B cell (primary cell): ENCODE results near the gene ARHGAP26. TPM values are rescaled to one million over a fixed set of nuclear protein-coding genes. Genes with fewer than 3 reads are reported as not detected.

Source experiments
- ATAC-seq: fragments of 200-7000 bp; cut with Tn5 transposase; one replicate; pipeline ENCODE4 v1.10.0; 2021; ENCODE audit warnings: low read depth, mild to moderate bottlenecking, moderate number of reproducible peaks, moderate library complexity
- CTCF ChIA-PET: fragments of 350-600 bp; sonication (Branson Sonifier 250); formaldehyde crosslinking; loops from one replicate; lab custom pipeline; 2021; ENCODE audit warnings: antibody characterized with exemption, inconsistent platforms; lab: Charles Lee
- POLR2A ChIA-PET: fragments of 350-600 bp; sonication (Branson Sonifier 250); formaldehyde crosslinking; loops from one replicate; lab custom pipeline; 2021; ENCODE audit warnings: antibody characterized with exemption; lab: Charles Lee
- DNase-seq: peaks from one replicate; pipeline ENCODE4 v3.0.0; 2013
- H2AFZ ChIP-seq: 2 replicates; pipeline ENCODE4 v1.6.1; 2012; ENCODE audit warnings: mild to moderate bottlenecking, low read depth, low read length; ENCODE audit not compliant: insufficient read depth, poor library complexity, severe bottlenecking
- H3K27ac ChIP-seq, 2 donors: 1 replicate in 1 of 2; 2 replicates in 1 of 2; pipeline ENCODE4 v1.5.1; 2012 to 2013; ENCODE audit warnings: low read length in 2 of 2, mild to moderate bottlenecking in 2 of 2, moderate library complexity in 1 of 2
- H3K27me3 ChIP-seq, 4 experiments: fragments of 200-600 bp in 1 of 4; sonication (generic) in 1 of 4; replicated peaks in 1 of 4; 1 replicate in 2 of 4; 2 replicates in 2 of 4; pipeline versions ENCODE4 v1.6.1 to v1.7.0; 2013 to 2016; ENCODE audit warnings: low read length in 3 of 4, mild to moderate bottlenecking in 2 of 4, mixed read lengths in 1 of 4, moderate library complexity in 1 of 4; ENCODE audit not compliant: insufficient read depth in 4 of 4, control insufficient read depth in 3 of 4; ENCODE audit errors: control extremely low read depth in 1 of 4
- H3K36me3 ChIP-seq, 2 experiments: replicated peaks in 1 of 2; 1 replicate in 1 of 2; 2 replicates in 1 of 2; pipeline versions ENCODE4 v1.6.1 to v1.7.1; 2013; ENCODE audit warnings: low read length in 1 of 2; ENCODE audit not compliant: insufficient read depth in 2 of 2, control insufficient read depth in 1 of 2; ENCODE audit errors: control extremely low read depth in 1 of 2, extremely low read depth in 1 of 2
- H3K4me1 ChIP-seq, 2 donors: fragments of 200-600 bp in 1 of 2; sonication (generic) in 1 of 2; 1 replicate in 1 of 2; 2 replicates in 1 of 2; pipeline versions ENCODE4 v1.5.1 to v1.6.1; 2013 to 2017; ENCODE audit warnings: low read length in 2 of 2; ENCODE audit not compliant: control insufficient read depth in 2 of 2, insufficient read depth in 2 of 2
- H3K4me2 ChIP-seq: replicated peaks from 2 replicates; pipeline ENCODE3; 2012; ENCODE audit warnings: mild to moderate bottlenecking, low read depth, low read length; ENCODE audit not compliant: poor library complexity, severe bottlenecking
- H3K4me3 ChIP-seq, 5 experiments: fragments of 200-600 bp in 1 of 5; sonication (generic) in 1 of 5; 1 replicate in 3 of 5; 2 replicates in 2 of 5; pipeline versions ENCODE4 v1.5.1 to v1.7.0; 2011 to 2016; ENCODE audit warnings: low read length in 4 of 5, mild to moderate bottlenecking in 4 of 5, low read depth in 2 of 5, control low read depth in 1 of 5, moderate library complexity in 1 of 5; ENCODE audit not compliant: insufficient read depth in 1 of 5; ENCODE audit errors: control extremely low read depth in 1 of 5, extremely low read depth in 1 of 5
- H3K79me2 ChIP-seq: fragments of 200-600 bp; sonication (generic); one replicate; pipeline ENCODE4 v1.6.0; 2016; ENCODE audit warnings: low read length; ENCODE audit not compliant: control insufficient read depth, insufficient read depth
- H3K9ac ChIP-seq: fragments of 200-600 bp; sonication (generic); 2 replicates; pipeline ENCODE4 v1.6.1; 2017; ENCODE audit warnings: mild to moderate bottlenecking, low read length, moderate library complexity
- H3K9me3 ChIP-seq, 3 donors: one replicate each; pipeline versions ENCODE4 v1.6.1 to v1.7.1; 2013; ENCODE audit warnings: low read length in 2 of 3; ENCODE audit not compliant: control insufficient read depth in 2 of 3, insufficient read depth in 1 of 3; ENCODE audit errors: control extremely low read depth in 1 of 3
- H4K20me1 ChIP-seq: 2 replicates; pipeline ENCODE4 v1.6.0; 2012; ENCODE audit warnings: mild to moderate bottlenecking, low read length; ENCODE audit not compliant: insufficient read depth, control insufficient read depth, poor library complexity, severe bottlenecking
- H3K27ac Mint-ChIP-seq: one replicate; pipeline ENCODE4 v1.8.0; 2021; ENCODE audit warnings: mixed read lengths
- H3K27me3 Mint-ChIP-seq: one replicate; pipeline ENCODE4 v1.8.0; 2021; ENCODE audit warnings: mixed read lengths
- H3K4me1 Mint-ChIP-seq: one replicate; pipeline ENCODE4 v1.8.0; 2021; ENCODE audit warnings: mixed read lengths
- H3K4me3 Mint-ChIP-seq: one replicate; pipeline ENCODE4 v1.8.0; 2021; ENCODE audit warnings: mixed read lengths
- H3K9me3 Mint-ChIP-seq: one replicate; pipeline ENCODE4 v1.8.0; 2022; ENCODE audit warnings: mixed read lengths; ENCODE audit not compliant: insufficient read depth
- CTCF ChIP-seq: fragments of 200-600 bp; IDR thresholded peaks from one replicate; pipeline ENCODE4 v1.8.0; 2022; ENCODE audit warnings: antibody characterized with exemption, mild to moderate bottlenecking
- EZH2 ChIP-seq: IDR thresholded peaks from 2 replicates; pipeline ENCODE4 v1.6.1; 2012; ENCODE audit warnings: borderline replicate concordance, low read depth, mild to moderate bottlenecking, moderate library complexity, low read length; ENCODE audit not compliant: insufficient read depth, poor library complexity, severe bottlenecking
- whole genome bisulfite sequencing: methylation state at CpG from one replicate; pipeline ENCODE4 v1.1.5; 2013; ENCODE audit warnings: missing lambda C conversion rate; ENCODE audit not compliant: insufficient coverage; 5-methylcytosine and 5-hydroxymethylcytosine counted together
- intact Hi-C: fragments of 100-400 bp; cut with micrococcal nuclease; formaldehyde crosslinking; loops from one replicate; pipeline ENCODE4 v1.10.0; 2022
- polyA plus RNA-seq: library from polyadenylated mRNA; depleted of rRNA; stranded (reverse); fragments of >200 nt; gene quantifications from 2 replicates; pipeline ENCODE4 v1.2.3, GENCODE V29; 2012
- total RNA-seq, 2 donors: library from RNA; stranded (reverse); fragments of 120-200 nt in 1 of 2; gene quantifications; 1 replicate in 1 of 2; 2 replicates in 1 of 2; pipeline versions ENCODE4 v1.2.3 to v1.2.4, GENCODE V29; 2013 to 2022

The ARHGAP26 gene
- total and polyA plus RNA-seq, 2 donors (not counting 1 experiment from before 2014, with no cell fraction given), result 1.8 to 22.5 TPM

GRCh38 chr5:143229426-143229895 lies 459.3 kb downstream of the ARHGAP26 start:
- Histone ChIP-seq H3K4me3 (peak overlapping the region in 1 of 5 experiments; percentile 18), H2AFZ (peak overlapping the region; percentile 62), H3K4me2 (peak overlapping the region; percentile 58), H3K4me1 (peaks cover 15 to 16% of the 10 kb centered on the region in 2 donors), H3K27ac (peak overlapping the region in 1 of 2 donors; percentile 25), H4K20me1 (no peaks in the 10 kb centered on the region), H3K9ac (peak overlapping the region; percentile 33), H3K79me2 (no peaks in the 10 kb centered on the region), H3K9me3 (no peaks in the 10 kb centered on the region), H3K27me3 (no peaks in the 10 kb centered on the region), H3K36me3 (no peaks in the 10 kb centered on the region)
- H3K4me1 Mint-ChIP-seq, result peaks cover 19% of the 10 kb centered on the region
- no peaks in the 10 kb centered on the region for H3K9me3 Mint-ChIP-seq
- POLR2A ChIA-PET, result no interaction called here
- 49% methylated on average over 5 of the region's 8 CpGs for WGBS
- CTCF ChIA-PET, result interaction anchor here (1.9 kb wide), 1 partner anchor 13 kb away, joined by 4 read pairs; no protein-coding TSS in a partner anchor
- no peaks in the 10 kb centered on the region for H3K27me3 Mint-ChIP-seq
- TF ChIP-seq EZH2 (no peak), CTCF (no peak)
- intact Hi-C loops, result no loop called here
- peak overlapping the region; percentile 76 for H3K4me3 Mint-ChIP-seq
- peak overlapping the region; percentile 64 for H3K27ac Mint-ChIP-seq
- ATAC-seq (peak; percentile 49), DNase-seq (no peak)

- Histone ChIP-seq H2AFZ (peak overlapping the region; percentile 62), H3K9me3 (no peaks in the 10 kb centered on the region), H3K27me3 (no peaks in the 10 kb centered on the region), H3K79me2 (no peaks in the 10 kb centered on the region), H4K20me1 (no peaks in the 10 kb centered on the region), H3K36me3 (no peaks in the 10 kb centered on the region), H3K9ac (peak overlapping the region; percentile 33), H3K4me1 (peaks cover 15 to 16% of the 10 kb centered on the region in 2 donors), H3K4me3 (peak overlapping the region in 1 of 5 experiments; percentile 18), H3K27ac (peak overlapping the region in 1 of 2 donors; percentile 25), H3K4me2 (peak overlapping the region; percentile 58)
- Mint-ChIP-seq H3K27me3 (no peaks in the 10 kb centered on the region), H3K4me1 (peaks cover 19% of the 10 kb centered on the region), H3K9me3 (no peaks in the 10 kb centered on the region), H3K4me3 (peak overlapping the region; percentile 76), H3K27ac (peak overlapping the region; percentile 64)
- 51% methylated on average over 8 of the region's 10 CpGs for WGBS
- ChIA-PET POLR2A (no interaction called here), CTCF (no interaction called here)
- peak; percentile 78 for ATAC-seq
- intact Hi-C loops, result no loop called here
- peak; percentile 44 for DNase-seq
- TF ChIP-seq CTCF (no peak), EZH2 (no peak)
Measured at GRCh38 chr5:143229896-143230675, 459.9 kb downstream of the ARHGAP26 start.
